Right atrium auricular region (tissue), 2 donors: ENCODE measurements around the gene HSD3B7. TPM values are rescaled to one million over a fixed set of nuclear protein-coding genes. Genes with fewer than 3 reads are reported as not detected.
"Not testable (repeated sequence)": the region's sequence is repeated elsewhere in the genome, so short reads cannot be mapped to it uniquely, and the experiment has no call there.

Experiments used
- DNase-seq: peaks from one replicate; pipeline ENCODE4 v3.0.0-alpha.2; 2019; ENCODE audit warnings: low spot score
- H3K27ac ChIP-seq, 2 donors: fragments of 200-600 bp; sonication (generic); 1 replicate in 1 of 2; 2 replicates in 1 of 2; pipeline ENCODE4 v1.5.1; 2016 to 2019
- H3K27me3 ChIP-seq, 2 donors: fragments of 200-600 bp; sonication (generic); one replicate each; pipeline versions ENCODE4 v1.5.1 to v1.6.0; 2017 to 2019
- H3K36me3 ChIP-seq: fragments of 200-600 bp; sonication (generic); one replicate; pipeline ENCODE4 v1.5.1; 2016
- H3K4me1 ChIP-seq, 2 donors: fragments of 200-600 bp; sonication (generic); one replicate each; pipeline versions ENCODE4 v1.5.1 to v1.6.0; 2017 to 2019
- H3K4me3 ChIP-seq, 2 donors: fragments of 200-600 bp; sonication (generic); 1 replicate in 1 of 2; 2 replicates in 1 of 2; pipeline ENCODE4 v1.5.1; 2017 to 2019; ENCODE audit warnings: mild to moderate bottlenecking in 1 of 2, moderate library complexity in 1 of 2
- H3K9me3 ChIP-seq, 2 donors: fragments of 200-600 bp; sonication (generic); one replicate each; pipeline ENCODE4 v1.5.1; 2019
- total RNA-seq, 2 donors: library from RNA; depleted of rRNA; stranded (reverse); fragments of >200 nt; gene quantifications; one replicate each; pipeline ENCODE4 v1.1.0, GENCODE V29; 2016
- TF ChIP-seq, protein P1 (sequence below), 2 donors: fragments of 200-600 bp; sonication (generic); IDR thresholded peaks; one replicate each; pipeline ENCODE4 v1.5.1; 2019; ENCODE audit warnings: antibody characterized with exemption in 2 of 2

The HSD3B7 gene
- total RNA-seq, 2 donors from 2014 or later = 6.0 to 8.5 TPM

DNA sequence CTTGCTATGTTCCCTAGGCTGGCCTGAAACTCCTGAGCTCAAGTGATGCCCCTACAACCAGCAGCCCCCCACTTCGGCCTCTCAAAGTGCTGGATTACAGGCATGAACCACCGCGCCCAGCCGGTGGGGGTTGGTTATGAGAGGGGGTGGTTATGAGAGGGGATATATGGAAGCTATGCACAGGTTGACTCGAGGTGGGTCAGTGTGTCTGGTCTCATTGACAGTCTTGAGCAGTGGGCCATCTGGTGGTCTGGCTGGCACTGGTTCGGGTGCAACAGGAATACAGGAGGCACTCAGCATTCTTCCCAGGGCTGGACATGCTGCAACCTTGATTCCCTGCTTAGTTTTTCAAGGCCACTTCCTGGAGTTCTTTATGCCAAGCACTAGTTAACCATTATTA is 31.0 kb downstream of the HSD3B7 start:
- no peaks in the 10 kb centered on the region for H3K9me3 ChIP-seq
- TF ChIP-seq, protein P1, sequence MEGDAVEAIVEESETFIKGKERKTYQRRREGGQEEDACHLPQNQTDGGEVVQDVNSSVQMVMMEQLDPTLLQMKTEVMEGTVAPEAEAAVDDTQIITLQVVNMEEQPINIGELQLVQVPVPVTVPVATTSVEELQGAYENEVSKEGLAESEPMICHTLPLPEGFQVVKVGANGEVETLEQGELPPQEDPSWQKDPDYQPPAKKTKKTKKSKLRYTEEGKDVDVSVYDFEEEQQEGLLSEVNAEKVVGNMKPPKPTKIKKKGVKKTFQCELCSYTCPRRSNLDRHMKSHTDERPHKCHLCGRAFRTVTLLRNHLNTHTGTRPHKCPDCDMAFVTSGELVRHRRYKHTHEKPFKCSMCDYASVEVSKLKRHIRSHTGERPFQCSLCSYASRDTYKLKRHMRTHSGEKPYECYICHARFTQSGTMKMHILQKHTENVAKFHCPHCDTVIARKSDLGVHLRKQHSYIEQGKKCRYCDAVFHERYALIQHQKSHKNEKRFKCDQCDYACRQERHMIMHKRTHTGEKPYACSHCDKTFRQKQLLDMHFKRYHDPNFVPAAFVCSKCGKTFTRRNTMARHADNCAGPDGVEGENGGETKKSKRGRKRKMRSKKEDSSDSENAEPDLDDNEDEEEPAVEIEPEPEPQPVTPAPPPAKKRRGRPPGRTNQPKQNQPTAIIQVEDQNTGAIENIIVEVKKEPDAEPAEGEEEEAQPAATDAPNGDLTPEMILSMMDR (IDR thresholded peaks at IDR 0.05) = no peak
- DNase-seq = no peak

DNA sequence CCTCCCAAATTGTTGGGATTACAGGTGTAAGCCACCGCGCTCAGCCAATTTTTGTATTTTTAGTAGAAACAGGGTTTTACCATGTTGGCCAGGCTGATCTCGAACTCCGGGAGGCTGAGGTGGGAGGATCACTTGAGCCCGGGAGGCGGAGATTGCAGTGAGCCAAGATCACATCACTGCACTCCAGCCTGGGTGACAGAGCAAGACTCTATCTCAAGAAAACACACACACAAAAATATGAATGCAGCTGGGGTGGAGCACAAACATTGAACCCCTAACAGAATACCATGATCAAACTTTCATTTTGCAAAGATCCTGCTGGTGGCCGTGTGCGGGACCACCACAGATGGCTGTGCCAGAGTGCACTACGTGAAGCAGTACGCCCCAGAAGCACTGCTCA is 32.7 kb downstream of the HSD3B7 start:
- H3K9me3 ChIP-seq, DNase-seq, H3K36me3 ChIP-seq, H3K27ac ChIP-seq, H3K4me3 ChIP-seq, H3K27me3 ChIP-seq, H3K4me1 ChIP-seq: not testable (repeated sequence)

More for the DNA sequence above, 31.0 kb downstream of the HSD3B7 start:
- Histone ChIP-seq H3K27me3 (peaks cover 3 to 4% of the 10 kb centered on the region in 2 donors), H3K4me3 (no peak overlapping the region), H3K4me1 (no peaks in the 10 kb centered on the region), H3K27ac (no peak overlapping the region), H3K36me3 (no peaks in the 10 kb centered on the region)

GRCh38 chr16:31020536-31020935 is 35.5 kb downstream of the HSD3B7 start:
- Histone ChIP-seq H3K36me3 (no peaks in the 10 kb centered on the region), H3K9me3 (no peaks in the 10 kb centered on the region), H3K4me3 (no peak overlapping the region), H3K4me1 (no peaks in the 10 kb centered on the region), H3K27ac (no peak overlapping the region), H3K27me3 (no peaks in the 10 kb centered on the region)
- TF ChIP-seq, protein P1 (IDR thresholded peaks at IDR 0.05) = no peak
- no peak for DNase-seq

DNA sequence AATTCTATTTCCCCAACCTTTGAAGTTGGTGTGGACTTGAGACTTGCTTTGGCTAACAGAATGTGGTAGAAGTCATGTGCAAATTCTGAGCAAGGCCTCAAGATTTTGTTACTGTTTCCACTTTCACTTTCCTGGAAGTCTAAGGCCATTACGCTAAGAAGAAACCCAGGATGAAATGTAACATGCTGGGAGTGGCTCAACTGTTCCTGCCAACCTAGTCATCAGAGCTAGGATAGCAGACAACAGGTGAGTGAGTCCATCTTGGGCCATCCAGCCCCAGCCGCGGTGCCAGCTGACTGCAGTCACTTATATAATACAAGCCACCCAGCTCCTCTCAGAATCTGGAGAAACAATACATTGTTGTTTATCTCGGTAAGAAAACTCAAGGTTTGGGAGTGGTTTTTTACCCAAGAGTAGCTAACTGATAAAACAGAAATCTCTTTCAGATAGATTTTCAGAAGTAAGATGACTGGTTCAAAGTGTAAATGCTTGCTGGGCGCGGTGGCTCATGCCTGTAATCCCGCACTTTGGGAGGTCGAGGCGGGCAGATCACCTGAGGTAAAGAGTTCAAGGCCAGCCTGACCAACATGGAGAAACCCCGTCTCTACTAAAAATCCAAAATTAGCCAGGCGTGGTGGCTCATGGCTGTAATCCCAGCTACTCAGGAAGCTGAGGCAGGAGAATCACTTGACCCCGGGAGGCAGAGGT is 37.7 kb downstream of the HSD3B7 start:
- no peak for DNase-seq
- no peaks in the 10 kb centered on the region for H3K27me3 ChIP-seq
- no peaks in the 10 kb centered on the region for H3K9me3 ChIP-seq
- H3K27ac ChIP-seq = no peak overlapping the region
- no peak overlapping the region for H3K4me3 ChIP-seq
- no peaks in the 10 kb centered on the region for H3K36me3 ChIP-seq
- TF ChIP-seq, protein P1 (IDR thresholded peaks at IDR 0.05) = no peak
- no peaks in the 10 kb centered on the region for H3K4me1 ChIP-seq

DNA sequence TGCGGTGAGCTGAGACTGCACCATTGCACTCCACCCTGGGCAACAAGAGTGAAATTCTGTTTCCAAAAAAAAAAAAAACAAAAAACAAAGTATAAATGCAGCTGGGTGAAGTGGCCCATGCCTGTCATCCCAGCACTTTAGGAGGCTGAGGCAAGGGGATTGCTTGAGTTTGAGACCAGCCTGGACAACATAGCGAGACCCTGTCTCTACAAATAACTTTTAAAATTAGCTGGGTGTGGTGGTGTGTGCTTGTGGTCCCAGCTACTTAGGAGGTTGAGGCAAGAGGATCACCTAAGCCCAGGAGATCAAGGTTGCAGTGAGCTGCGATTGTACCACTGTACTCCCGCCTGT is 38.2 kb downstream of the HSD3B7 start:
- Histone ChIP-seq H3K4me1 (no peaks in the 10 kb centered on the region), H3K36me3 (no peaks in the 10 kb centered on the region), H3K27ac (no peak overlapping the region), H3K27me3 (no peaks in the 10 kb centered on the region), H3K9me3 (no peaks in the 10 kb centered on the region), H3K4me3 (no peak overlapping the region)
- TF ChIP-seq, protein P1 (IDR thresholded peaks at IDR 0.05) = no peak
- DNase-seq = no peak

DNA sequence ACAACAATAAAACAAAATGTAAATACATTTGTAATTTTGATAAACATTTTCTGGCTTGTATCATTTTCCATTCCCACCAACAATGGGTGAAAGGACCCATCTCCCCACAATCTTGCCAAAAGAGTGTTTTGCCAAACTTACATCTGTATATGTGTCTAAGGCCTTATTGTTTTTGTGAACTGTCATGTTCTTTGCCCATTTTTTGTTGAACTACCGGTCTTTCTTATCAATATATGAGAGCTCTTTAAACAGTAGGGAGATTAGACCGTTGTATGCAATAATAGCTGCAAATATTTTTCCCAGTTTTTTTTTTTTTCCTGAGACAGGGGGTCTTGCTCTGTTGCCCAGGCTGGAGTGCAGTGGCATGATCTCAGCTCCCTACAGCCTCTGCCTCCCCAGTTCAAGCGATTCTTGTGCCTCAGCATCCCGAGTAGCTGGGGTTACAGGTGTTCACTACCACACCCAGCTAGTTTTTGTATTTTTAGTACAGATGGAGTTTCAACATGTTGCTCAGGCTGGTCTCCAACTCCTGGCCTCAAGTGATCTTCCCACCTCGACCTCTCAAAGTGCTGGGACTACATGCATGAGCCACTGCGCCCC is 38.7 kb downstream of the HSD3B7 start:
- H3K27ac ChIP-seq = no peak overlapping the region
- H3K4me3 ChIP-seq = no peak overlapping the region

More for the DNA sequence above, 38.7 kb downstream of the HSD3B7 start:
- no peaks in the 10 kb centered on the region for H3K4me1 ChIP-seq
- no peaks in the 10 kb centered on the region for H3K27me3 ChIP-seq
- H3K9me3 ChIP-seq = no peaks in the 10 kb centered on the region
- TF ChIP-seq, protein P1 (IDR thresholded peaks at IDR 0.05) = no peak
- H3K36me3 ChIP-seq = no peaks in the 10 kb centered on the region
- DNase-seq = no peak
